H1 (cell line): ENCODE measurements around the gene ATXN7.

Experiments
- CREB1 ChIP-seq: IDR thresholded peaks from 2 replicates; pipeline ENCODE4 v1.6.1; 2012; ENCODE audit warnings: inconsistent platforms
- CTCF ChIP-seq, 3 experiments: IDR thresholded peaks; 1 replicate in 2 of 3; 2 replicates in 1 of 3; pipeline versions ENCODE4 v1.5.1 to v1.6.1; 2011; ENCODE audit warnings: low read length in 3 of 3, mild to moderate bottlenecking in 3 of 3, inconsistent platforms in 2 of 3, low read depth in 1 of 3, moderate library complexity in 1 of 3; ENCODE audit not compliant: insufficient read depth in 1 of 3; ENCODE audit errors: control extremely low read depth in 1 of 3
- EGR1 ChIP-seq: IDR thresholded peaks from 2 replicates; pipeline ENCODE4 v1.6.1; 2011; ENCODE audit warnings: low read depth, low read length, borderline replicate concordance
- EZH2 ChIP-seq: fragments of 200-600 bp; sonication (generic); IDR thresholded peaks from 2 replicates; pipeline ENCODE4 v1.7.1; 2012; ENCODE audit warnings: low read depth, mild to moderate bottlenecking, moderate library complexity, low read length, inconsistent platforms; ENCODE audit not compliant: severe bottlenecking
- KDM5A ChIP-seq: fragments of 200-600 bp; IDR thresholded peaks from 2 replicates; pipeline ENCODE4 v1.7.1; 2012; ENCODE audit warnings: mild to moderate bottlenecking, low read length, inconsistent platforms, mixed read lengths
- POLR2A ChIP-seq, 2 experiments: IDR thresholded peaks; 1 replicate in 1 of 2; 2 replicates in 1 of 2; pipeline ENCODE4 v1.6.1; 2011; ENCODE audit warnings: low read depth in 2 of 2, low read length in 2 of 2, mild to moderate bottlenecking in 2 of 2; ENCODE audit errors: control extremely low read depth in 1 of 2
- POLR2AphosphoS5 ChIP-seq: IDR thresholded peaks from 2 replicates; pipeline ENCODE4 v1.6.1; 2011; ENCODE audit warnings: low read depth, low read length
- RAD21 ChIP-seq, 2 experiments: IDR thresholded peaks in 1 of 2; conservative IDR thresholded peaks in 1 of 2; 2 replicates each; pipeline ENCODE4 v1.6.1; 2011; ENCODE audit warnings: low read depth in 2 of 2, low read length in 2 of 2, improper control_type of control experiment in 1 of 2, inconsistent platforms in 1 of 2, mild to moderate bottlenecking in 1 of 2, moderate library complexity in 1 of 2
- RNF2 ChIP-seq: fragments of 200-900, 300-1000 bp; sonication (generic); IDR thresholded peaks from 2 replicates; pipeline ENCODE4 v1.7.1; 2016; ENCODE audit warnings: borderline replicate concordance, low read depth, mild to moderate bottlenecking, antibody characterized with exemption, low read length; ENCODE audit not compliant: poor library complexity, severe bottlenecking; ENCODE audit errors: missing control alignments
- SIN3A ChIP-seq, 2 experiments: IDR thresholded peaks in 1 of 2; conservative IDR thresholded peaks in 1 of 2; 2 replicates each; pipeline ENCODE4 v1.6.1; 2011 to 2012; ENCODE audit warnings: low read length in 2 of 2, improper control_type of control experiment in 1 of 2, low read depth in 1 of 2, mild to moderate bottlenecking in 1 of 2
- SIX5 ChIP-seq: IDR thresholded peaks from 2 replicates; pipeline ENCODE4 v1.6.1; 2011; ENCODE audit warnings: mild to moderate bottlenecking, low read depth, low read length
- SP1 ChIP-seq: IDR thresholded peaks from 2 replicates; pipeline ENCODE4 v1.6.1; 2011; ENCODE audit warnings: low read depth, low read length
- SP2 ChIP-seq: IDR thresholded peaks from 2 replicates; pipeline ENCODE4 v1.6.1; 2012; ENCODE audit warnings: mild to moderate bottlenecking, low read length, inconsistent platforms

DNA sequence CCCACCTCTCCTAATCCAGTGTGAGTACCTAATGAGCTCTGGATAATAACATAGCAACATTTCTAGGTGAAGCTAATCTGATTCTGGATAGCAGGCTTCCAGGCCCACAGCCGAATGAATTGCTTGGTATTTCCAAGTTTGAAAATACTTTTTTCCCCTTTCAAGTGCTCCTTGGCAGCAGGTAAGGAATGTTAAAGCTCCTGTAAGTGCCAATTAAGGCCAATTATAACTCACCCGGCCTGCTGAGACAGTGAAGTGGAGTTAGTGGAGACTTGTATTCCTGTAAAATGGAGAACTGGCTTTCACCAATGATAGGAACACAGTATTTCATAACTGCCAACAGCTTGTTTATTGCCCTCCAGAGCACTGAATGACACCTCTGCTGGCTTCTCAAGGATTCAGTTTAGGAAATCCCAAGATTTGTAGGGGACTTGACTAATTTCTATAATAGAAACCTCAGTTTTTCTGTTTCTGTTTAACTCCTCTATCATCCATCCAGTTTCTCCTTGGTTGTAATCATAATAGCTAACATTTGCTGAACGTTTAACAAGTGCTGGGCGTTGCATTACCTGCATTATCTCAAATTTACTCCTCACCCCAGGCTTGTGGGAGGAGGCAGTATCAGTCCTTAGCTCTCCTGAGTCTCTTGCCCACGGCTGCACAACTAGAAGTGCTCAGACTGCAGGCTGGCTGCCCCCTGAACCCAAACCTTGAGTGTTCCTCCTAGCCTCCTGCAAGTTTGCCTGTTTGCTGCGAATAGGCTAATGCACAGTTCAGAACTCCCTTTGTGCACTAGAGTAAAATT lies 101.2 kb downstream of the ATXN7 start:
- TF ChIP-seq CREB1 (no peak), POLR2AphosphoS5 (no peak), POLR2A (IDR thresholded peaks at IDR 0.05; ENCODE audit: control extremely low read depth in 1 of 2, low read depth in 2 of 2, low read length in 2 of 2) (no peak), KDM5A (no peak), RNF2 (no peak), RAD21 (IDR thresholded peaks at IDR 0.05 in 1 of 2, conservative IDR thresholded peaks at IDR 0.05 in 1 of 2; ENCODE audit: low read depth in 2 of 2, low read length in 2 of 2) (no peak), SP1 (no peak), CTCF (IDR thresholded peaks at IDR 0.05; ENCODE audit: control extremely low read depth in 1 of 3, insufficient read depth in 1 of 3, low read depth in 1 of 3, low read length in 3 of 3) (no peak), SP2 (no peak), EZH2 (no peak), SIN3A (conservative IDR thresholded peaks at IDR 0.05 in 1 of 2, IDR thresholded peaks at IDR 0.05 in 1 of 2; ENCODE audit: low read depth in 1 of 2, low read length in 2 of 2) (no peak), SIX5 (no peak), EGR1 (no peak)
